Limb (tissue), 2 donors: ENCODE data around the gene THAP10.
"Not testable (repeated sequence)": the region's sequence is repeated elsewhere in the genome, so short reads cannot be mapped to it uniquely, and the experiment has no call there.

Experiments used
- DNase-seq, 2 donors: peaks; one replicate each; pipeline ENCODE4 v3.0.0-alpha.2; 2016; ENCODE audit errors: extremely low spot score in 2 of 2

The THAP10 gene

GRCh38 chr15:70892002-70892911, at the start of gene THAP10, which contains the start of gene LRRC49:
THAP10 (minus strand) TSS chr15:70892433; CDS start chr15:70892272, 161 bp downstream.
LRRC49 (plus strand) TSS chr15:70892826; CDS start chr15:70892895, 69 bp downstream.
- peak; percentile 90 to 91 for DNase-seq

GRCh38 chr15:70936326-70936725, 44.1 kb upstream of the THAP10 start:
- DNase-seq: no peak

GRCh38 chr15:70935631-70936030, 43.4 kb upstream of the THAP10 start:
- DNase-seq: no peak

- DNase-seq: no peak
Observed at GRCh38 chr15:70933411-70933810, 41.2 kb upstream of the THAP10 start.

GRCh38 chr15:70932397-70932796, 40.2 kb upstream of the THAP10 start:
- no peak for DNase-seq

- DNase-seq: no peak
Observed at GRCh38 chr15:70931821-70932220, 39.6 kb upstream of the THAP10 start.

- not testable (repeated sequence) for DNase-seq
Observed at GRCh38 chr15:70926914-70927313, 34.7 kb upstream of the THAP10 start.

GRCh38 chr15:70923311-70924080, 31.3 kb upstream of the THAP10 start:
- no peak for DNase-seq

GRCh38 chr15:70922119-70922518, 29.9 kb upstream of the THAP10 start:
- DNase-seq: no peak

GRCh38 chr15:70920981-70921696, 28.9 kb upstream of the THAP10 start:
- no peak for DNase-seq

GRCh38 chr15:70917955-70918354, 25.7 kb upstream of the THAP10 start:
- DNase-seq: no peak

GRCh38 chr15:70916531-70916930, 24.3 kb upstream of the THAP10 start:
- DNase-seq: no peak

GRCh38 chr15:70912187-70912586, 20.0 kb upstream of the THAP10 start:
- no peak for DNase-seq

- no peak for DNase-seq
Observed at GRCh38 chr15:70910958-70911357, 18.7 kb upstream of the THAP10 start.

GRCh38 chr15:70907784-70908471, 15.7 kb upstream of the THAP10 start:
- no peak for DNase-seq

- DNase-seq: no peak
Observed at GRCh38 chr15:70906842-70907241, 14.6 kb upstream of the THAP10 start.

GRCh38 chr15:70902107-70902506, 9.9 kb upstream of the THAP10 start:
- DNase-seq: no peak

- peak in 1 of 2 donors; percentile 64 for DNase-seq
Observed at GRCh38 chr15:70892912-70893560, 803 bp upstream of the THAP10 start.

- no peak for DNase-seq
Observed at GRCh38 chr15:70882361-70882760, 9.9 kb downstream of the THAP10 start.

- no peak for DNase-seq
Observed at GRCh38 chr15:70880781-70881180, 11.5 kb downstream of the THAP10 start.

GRCh38 chr15:70879401-70879800, 12.8 kb downstream of the THAP10 start:
- no peak for DNase-seq
